Body of pancreas (tissue), 4 donors: ENCODE results near the gene CACNG7. TPM values are rescaled to one million over a fixed set of nuclear protein-coding genes. Genes with fewer than 3 reads are reported as not detected.
A peak's percentile ranks its signal among the peaks of the same experiment; 100 is the strongest.

Source experiments
- ATAC-seq: fragments of 150-250 bp; one replicate; pipeline ENCODE4 v1.9.1; 2016
- DNase-seq, 4 donors: peaks; one replicate each; pipeline ENCODE4 v3.0.0-alpha.2; 2019
- H3K27ac ChIP-seq, 4 donors: fragments of 200-600 bp; sonication (generic); 1 replicate in 3 of 4; 2 replicates in 1 of 4; pipeline versions ENCODE4 v1.5.1 to v1.6.1; 2016 to 2019; ENCODE audit warnings: mild to moderate bottlenecking in 1 of 4, mixed read lengths in 1 of 4, moderate library complexity in 1 of 4
- H3K27me3 ChIP-seq, 2 donors: fragments of 200-600 bp; sonication (generic); one replicate each; pipeline ENCODE4 v1.6.0; 2016; ENCODE audit warnings: mild to moderate bottlenecking in 1 of 2
- H3K36me3 ChIP-seq, 2 donors: fragments of 200-600 bp; sonication (generic); replicated peaks in 1 of 2; 2 replicates each; pipeline ENCODE4 v1.5.1; 2016; ENCODE audit warnings: low read depth in 2 of 2; ENCODE audit not compliant: insufficient read depth in 1 of 2
- H3K4me1 ChIP-seq: fragments of 200-600 bp; sonication (generic); one replicate; pipeline ENCODE4 v1.6.0; 2016
- H3K4me3 ChIP-seq, 2 donors: fragments of 200-600 bp; sonication (generic); 1 replicate in 1 of 2; 2 replicates in 1 of 2; pipeline ENCODE4 v1.5.1; 2016 to 2019
- H3K9me3 ChIP-seq, 3 donors: fragments of 200-600 bp; sonication (generic); 1 replicate in 2 of 3; 2 replicates in 1 of 3; pipeline ENCODE4 v1.5.1; 2016
- CTCF ChIP-seq, 7 experiments: fragments of 450-650 bp in 4 of 7; fragments of 200-600 bp in 3 of 7; sonication (generic) in 3 of 7; IDR thresholded peaks; one replicate each; pipeline ENCODE4 v1.5.1; 2016 to 2019; ENCODE audit warnings: antibody characterized with exemption in 7 of 7
- POLR2A ChIP-seq, 3 donors: fragments of 450-650 bp; IDR thresholded peaks; one replicate each; pipeline ENCODE4 v1.6.1; 2016; ENCODE audit warnings: antibody characterized with exemption in 3 of 3, mild to moderate bottlenecking in 2 of 3
- WGBS, 2 donors: methylation state at CpG; one replicate each; pipeline ENCODE4 v1.1.5; 2017; 5-methylcytosine and 5-hydroxymethylcytosine counted together
- intact Hi-C: fragments of 100-400 bp; cut with DNase I; formaldehyde crosslinking; loops from one replicate; pipeline ENCODE4 v1.15.1; 2023
- total RNA-seq, 2 donors: library from RNA; depleted of rRNA; stranded (reverse); fragments of >200 nt; gene quantifications; one replicate each; pipeline ENCODE4 v1.1.0, GENCODE V29; 2016

The CACNG7 gene
- total RNA-seq, 2 donors from 2014 or later: not detected

- Histone ChIP-seq H3K4me1 (no peaks in the 10 kb centered on the region), H3K9me3 (no peaks in the 10 kb centered on the region), H3K27me3 (peaks cover 0 to 18% of the 10 kb centered on the region in 2 donors), H3K4me3 (no peak overlapping the region), H3K27ac (no peak overlapping the region), H3K36me3 (no peaks in the 10 kb centered on the region)
- intact Hi-C loops: no loop called here
- DNase-seq (no peak), ATAC-seq (no peak)
- TF ChIP-seq POLR2A (IDR thresholded peaks at IDR 0.05) (no peak), CTCF (IDR thresholded peaks at IDR 0.05) (no peak)
- 45 to 54% methylated on average over 8 of the region's 8 CpGs for WGBS, 2 donors
Observed at GRCh38 chr19:53915000-53915399, 5.9 kb downstream of the CACNG7 start.

- Histone ChIP-seq H3K4me3 (no peak overlapping the region), H3K27me3 (peaks cover 0 to 11% of the 10 kb centered on the region in 2 donors), H3K4me1 (no peaks in the 10 kb centered on the region), H3K9me3 (no peaks in the 10 kb centered on the region), H3K36me3 (no peaks in the 10 kb centered on the region), H3K27ac (no peak overlapping the region)
- 42 to 53% methylated on average over 6 of the region's 6 CpGs for WGBS, 2 donors
- ATAC-seq (no peak), DNase-seq (no peak)
- intact Hi-C loops: no loop called here
- TF ChIP-seq POLR2A (IDR thresholded peaks at IDR 0.05) (no peak), CTCF (IDR thresholded peaks at IDR 0.05) (no peak)
Observed at GRCh38 chr19:53916004-53916403, 6.9 kb downstream of the CACNG7 start.

- Histone ChIP-seq H3K4me1 (no peaks in the 10 kb centered on the region), H3K36me3 (no peaks in the 10 kb centered on the region), H3K27ac (no peak overlapping the region), H3K4me3 (no peak overlapping the region), H3K27me3 (peaks cover 0 to 4% of the 10 kb centered on the region in 2 donors), H3K9me3 (no peaks in the 10 kb centered on the region)
- 62 to 65% methylated on average over 7 of the region's 7 CpGs for WGBS, 2 donors
- DNase-seq (no peak), ATAC-seq (no peak)
- intact Hi-C loops: no loop called here
- TF ChIP-seq CTCF (IDR thresholded peaks at IDR 0.05) (no peak), POLR2A (IDR thresholded peaks at IDR 0.05) (no peak)
Observed at GRCh38 chr19:53917356-53917755, 8.3 kb downstream of the CACNG7 start.

- TF ChIP-seq POLR2A (IDR thresholded peaks at IDR 0.05) (no peak), CTCF (IDR thresholded peaks at IDR 0.05) (no peak)
- Histone ChIP-seq H3K36me3 (no peaks in the 10 kb centered on the region), H3K9me3 (no peaks in the 10 kb centered on the region), H3K27me3 (no peaks in the 10 kb centered on the region), H3K4me1 (no peaks in the 10 kb centered on the region), H3K4me3 (no peak overlapping the region), H3K27ac (no peak overlapping the region)
- ATAC-seq: no peak
- WGBS, 2 donors: 20 to 36% methylated on average over 8 of the region's 8 CpGs
- intact Hi-C loops: no loop called here
- peak; percentile 23 to 52 (median 28) for DNase-seq
Observed at GRCh38 chr19:53927739-53928138, 18.7 kb downstream of the CACNG7 start.

GRCh38 chr19:53936029-53936428 is 27.0 kb downstream of the CACNG7 start:
- ATAC-seq (no peak), DNase-seq (no peak)
- no peak overlapping the region for H3K4me3 ChIP-seq
- no peaks in the 10 kb centered on the region for H3K36me3 ChIP-seq
- no peak overlapping the region for H3K27ac ChIP-seq
- H3K27me3 ChIP-seq: no peaks in the 10 kb centered on the region
- 30 to 35% methylated on average over 7 of the region's 7 CpGs for WGBS, 2 donors
- TF ChIP-seq CTCF (IDR thresholded peaks at IDR 0.05) (no peak), POLR2A (IDR thresholded peaks at IDR 0.05) (no peak)
- intact Hi-C loops: no loop called here
- no peaks in the 10 kb centered on the region for H3K4me1 ChIP-seq
- no peaks in the 10 kb centered on the region for H3K9me3 ChIP-seq
